ENCODE measurements around the gene DNAH14.
A peak's percentile ranks its signal among the peaks of the same experiment; 100 is the strongest.
"Not testable (repeated sequence)": the region's sequence is repeated elsewhere in the genome, so short reads cannot be mapped to it uniquely, and the experiment has no call there.

DNAH14 gene

GRCh38 chr1:225254676-225255075 is 325.2 kb downstream of the DNAH14 start:
- no peak for DNase-seq (ENCODE audit: low spot score)

- DNase-seq (ENCODE audit: low spot score) = no peak
Observed at GRCh38 chr1:225257081-225257480, 327.6 kb downstream of the DNAH14 start.

GRCh38 chr1:225258811-225259210 is 329.3 kb downstream of the DNAH14 start:
- no peak for DNase-seq (ENCODE audit: low spot score)

- DNase-seq (ENCODE audit: low spot score) = no peak
Observed at GRCh38 chr1:225259542-225259941, 330.1 kb downstream of the DNAH14 start.

- DNase-seq (ENCODE audit: low spot score) = no peak
Observed at GRCh38 chr1:225260319-225260718, 330.8 kb downstream of the DNAH14 start.

GRCh38 chr1:225277445-225277844 is 348.0 kb downstream of the DNAH14 start:
- no peak for DNase-seq (ENCODE audit: low spot score)

GRCh38 chr1:225280563-225280962 is 351.1 kb downstream of the DNAH14 start:
- DNase-seq (ENCODE audit: low spot score) = no peak

GRCh38 chr1:225290244-225290643 is 360.8 kb downstream of the DNAH14 start:
- DNase-seq (ENCODE audit: low spot score) = no peak

- DNase-seq (ENCODE audit: low spot score) = no peak
Observed at GRCh38 chr1:225299624-225300023, 370.1 kb downstream of the DNAH14 start.

- no peak for DNase-seq (ENCODE audit: low spot score)
Observed at GRCh38 chr1:225300381-225300780, 370.9 kb downstream of the DNAH14 start.

- DNase-seq (ENCODE audit: low spot score) = no peak
Observed at GRCh38 chr1:225304996-225305395, 375.5 kb downstream of the DNAH14 start.

GRCh38 chr1:225310544-225310943 is 381.1 kb downstream of the DNAH14 start:
- not testable (repeated sequence) for DNase-seq (ENCODE audit: low spot score)

- DNase-seq (ENCODE audit: low spot score) = peak; percentile 1
Observed at GRCh38 chr1:225318706-225319575, 389.5 kb downstream of the DNAH14 start.

GRCh38 chr1:225319871-225320270 is 390.4 kb downstream of the DNAH14 start:
- no peak for DNase-seq (ENCODE audit: low spot score)

GRCh38 chr1:225321784-225322183 is 392.3 kb downstream of the DNAH14 start:
- DNase-seq (ENCODE audit: low spot score) = no peak

GRCh38 chr1:225329041-225329440 is 399.6 kb downstream of the DNAH14 start:
- DNase-seq (ENCODE audit: low spot score) = no peak

GRCh38 chr1:225329996-225330395 is 400.5 kb downstream of the DNAH14 start:
- DNase-seq (ENCODE audit: low spot score) = not testable (repeated sequence)

GRCh38 chr1:225332686-225333085 is 403.2 kb downstream of the DNAH14 start:
- no peak for DNase-seq (ENCODE audit: low spot score)

- DNase-seq (ENCODE audit: low spot score) = not testable (repeated sequence)
Observed at GRCh38 chr1:225335098-225335778, 405.8 kb downstream of the DNAH14 start.

GRCh38 chr1:225338545-225338944 is 409.1 kb downstream of the DNAH14 start:
- no peak for DNase-seq (ENCODE audit: low spot score)

- DNase-seq (ENCODE audit: low spot score) = no peak
Observed at GRCh38 chr1:225341642-225342041, 412.2 kb downstream of the DNAH14 start.

GRCh38 chr1:225342695-225343094 is 413.2 kb downstream of the DNAH14 start:
- DNase-seq (ENCODE audit: low spot score) = no peak

GRCh38 chr1:225343618-225344017 is 414.1 kb downstream of the DNAH14 start:
- no peak for DNase-seq (ENCODE audit: low spot score)
